Measurements from ENCODE around the gene TRIM50. TPM values are rescaled to one million over a fixed set of nuclear protein-coding genes. Genes with fewer than 3 reads are reported as not detected.
"Not testable (repeated sequence)": the region's sequence is repeated elsewhere in the genome, so short reads cannot be mapped to it uniquely, and the experiment has no call there.

Gene TRIM50
- total RNA-seq, 1 donor from 2014 or later = not detected

DNA sequence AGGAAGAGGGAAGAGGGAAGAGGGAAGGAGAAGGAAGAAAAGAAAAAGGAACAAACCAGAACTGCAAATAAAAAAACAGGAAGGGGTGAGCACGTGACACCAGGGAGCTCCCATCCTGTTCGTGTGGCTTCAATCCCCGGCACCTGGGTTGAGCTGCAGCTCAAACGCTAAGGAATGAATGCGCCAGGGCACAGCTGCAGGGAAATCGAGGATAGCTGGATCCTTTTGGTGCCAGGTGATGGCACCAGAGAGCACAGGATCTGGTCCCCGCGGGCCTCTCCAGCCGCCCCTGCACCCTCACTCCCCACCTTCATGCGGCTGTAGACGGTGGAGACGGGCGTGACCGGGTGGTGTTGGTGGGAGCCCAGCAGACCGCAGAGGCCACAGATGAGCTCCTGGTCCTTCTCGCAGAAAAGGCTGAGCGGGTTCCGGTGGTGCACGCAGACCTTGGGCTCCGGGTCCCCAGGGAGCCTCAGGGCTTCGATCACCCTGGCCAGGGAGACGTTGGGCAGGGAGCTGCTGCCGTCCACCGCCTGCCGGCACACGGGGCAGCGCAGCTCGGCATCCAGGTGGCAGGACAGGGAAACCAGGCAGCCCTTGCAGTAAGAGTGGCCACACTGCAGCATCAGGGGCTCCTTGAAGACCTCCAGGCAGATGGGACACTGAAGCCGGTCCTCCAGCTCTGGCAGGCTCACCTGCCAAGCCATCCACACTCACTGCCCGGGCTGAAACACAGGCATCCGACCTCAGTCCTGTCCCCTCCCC is 3.6 kb downstream of the TRIM50 start:
- H3K27ac ChIP-seq; H3K9me3 ChIP-seq; intact Hi-C loops (cut with DNase I); H3K27me3 ChIP-seq; H3K36me3 ChIP-seq; H3K4me1 ChIP-seq; DNase-seq (ENCODE audit: low spot score in 2 of 2): not testable (repeated sequence)
- H3K4me3 ChIP-seq = peak overlapping the region; percentile 6 to 22
- TF ChIP-seq CTCF (IDR thresholded peaks at IDR 0.05) = peak in 1 of 3 experiments; percentile 33

DNA sequence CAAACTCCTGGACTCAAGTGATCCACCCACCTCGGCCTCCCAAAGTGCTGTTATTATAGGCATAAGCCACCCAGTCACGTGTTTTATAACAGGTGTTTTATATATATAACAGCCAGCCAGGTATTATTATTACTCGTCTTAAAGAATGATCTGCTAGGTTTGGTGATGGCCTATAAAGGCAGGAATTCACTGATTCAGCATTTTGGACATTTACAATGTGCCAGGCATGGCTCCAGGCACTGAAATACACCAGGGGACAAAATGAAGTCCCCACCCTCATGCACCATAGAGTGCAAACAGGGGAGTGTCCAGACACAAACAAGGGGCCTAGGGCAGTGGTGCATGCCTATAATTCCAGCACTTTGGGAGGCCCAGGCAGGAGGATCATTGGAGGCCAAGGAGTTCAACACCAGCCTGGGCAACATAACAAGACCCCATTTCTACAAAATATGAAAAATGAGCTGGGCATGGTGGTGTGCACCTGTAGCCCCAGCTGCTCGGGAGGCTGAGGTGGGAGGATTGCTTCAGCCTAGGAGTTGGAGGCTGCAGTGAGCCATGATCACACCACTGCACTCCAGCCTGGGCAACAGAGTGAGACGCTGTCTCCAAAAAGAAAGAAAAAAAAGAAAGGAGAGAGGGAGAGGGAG is 4.3 kb downstream of the TRIM50 start:
- DNase-seq (ENCODE audit: low spot score in 2 of 2); intact Hi-C loops (cut with DNase I); H3K27me3 ChIP-seq; H3K4me1 ChIP-seq; H3K9me3 ChIP-seq; H3K36me3 ChIP-seq; H3K27ac ChIP-seq: not testable (repeated sequence)
- H3K4me3 ChIP-seq = peak overlapping the region in 1 of 2 donors; percentile 6

DNA sequence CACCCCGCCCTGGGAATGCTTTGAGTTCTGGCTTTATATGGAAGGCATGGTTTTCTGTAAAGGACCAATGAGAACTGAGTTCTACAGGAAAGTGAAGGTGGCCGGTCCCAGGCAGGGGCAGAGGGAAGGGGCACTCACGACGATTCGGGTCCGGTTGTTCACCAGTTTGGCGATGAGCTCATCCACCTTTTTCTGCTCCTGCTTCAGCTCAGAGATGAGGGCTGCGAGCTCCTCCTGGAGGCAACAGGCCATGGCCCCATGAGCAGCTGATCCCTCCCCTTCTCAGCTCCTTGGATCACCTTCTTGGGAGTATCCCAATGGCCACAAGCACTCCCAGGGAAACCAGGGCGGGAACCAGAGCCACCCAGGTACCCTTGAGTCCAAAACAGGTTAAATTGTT is 7.9 kb downstream of the TRIM50 start:
- H3K27me3 ChIP-seq; H3K27ac ChIP-seq; DNase-seq (ENCODE audit: low spot score in 2 of 2); H3K4me3 ChIP-seq; intact Hi-C loops (cut with DNase I); H3K4me1 ChIP-seq; H3K9me3 ChIP-seq; H3K36me3 ChIP-seq: not testable (repeated sequence)

DNA sequence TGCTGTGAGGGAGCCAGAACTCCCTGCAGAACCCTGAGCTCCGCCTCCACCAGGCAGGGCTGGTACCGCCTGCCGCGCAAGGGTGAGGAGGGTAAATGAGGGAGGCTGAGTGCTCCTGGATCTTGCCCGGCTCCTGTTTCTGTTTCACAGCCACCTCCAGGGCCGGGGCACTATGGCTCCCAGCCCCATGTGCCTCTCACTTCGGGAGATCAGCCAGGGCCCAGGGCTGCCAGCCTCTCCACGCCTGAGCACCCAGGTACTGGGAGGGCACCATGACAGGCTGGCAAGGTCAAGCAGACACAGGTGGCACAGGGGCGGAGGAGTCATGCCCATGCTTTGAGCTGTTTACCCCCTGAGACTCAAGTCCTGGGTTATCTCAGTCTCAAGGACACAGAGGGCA is 8.3 kb downstream of the TRIM50 start:
- H3K9me3 ChIP-seq; H3K36me3 ChIP-seq; DNase-seq (ENCODE audit: low spot score in 2 of 2); H3K27me3 ChIP-seq; H3K27ac ChIP-seq; H3K4me3 ChIP-seq; H3K4me1 ChIP-seq; intact Hi-C loops (cut with DNase I): not testable (repeated sequence)

DNA sequence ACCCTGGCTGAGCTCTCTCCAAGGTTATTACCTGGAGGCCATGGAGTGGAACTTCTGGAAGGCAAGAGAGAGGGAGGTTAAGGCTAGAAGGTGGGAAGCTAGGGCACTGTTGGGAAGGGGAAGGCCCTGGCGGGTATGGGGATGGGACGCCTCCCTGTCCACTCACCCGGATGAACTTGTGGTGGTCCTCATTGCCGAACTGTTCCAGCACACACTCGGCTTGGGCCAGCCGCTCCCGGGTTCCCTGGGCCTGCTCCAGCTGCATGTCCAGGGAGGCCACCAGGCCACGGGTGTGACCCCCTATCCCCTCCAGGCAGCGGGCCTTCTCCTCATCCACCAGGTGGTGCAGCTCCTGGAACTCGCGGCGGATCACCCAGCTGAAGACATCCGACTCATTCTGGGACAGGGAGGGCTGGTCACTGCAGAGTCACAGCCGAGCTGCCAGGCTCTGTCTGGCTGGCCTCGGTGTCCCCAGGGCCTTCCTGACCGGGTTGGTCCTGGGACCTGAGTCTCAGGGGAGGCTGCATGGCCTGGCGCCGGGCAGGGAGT is 9.2 kb downstream of the TRIM50 start:
- H3K4me1 ChIP-seq; H3K36me3 ChIP-seq; H3K4me3 ChIP-seq; H3K27me3 ChIP-seq; intact Hi-C loops (cut with DNase I); H3K9me3 ChIP-seq; H3K27ac ChIP-seq; DNase-seq (ENCODE audit: low spot score in 2 of 2): not testable (repeated sequence)

- DNase-seq (ENCODE audit: low spot score in 2 of 2) = no peak
- no peaks in the 10 kb centered on the region for H3K27me3 ChIP-seq
- no peaks in the 10 kb centered on the region for H3K36me3 ChIP-seq
- no peaks in the 10 kb centered on the region for H3K4me1 ChIP-seq
- no peaks in the 10 kb centered on the region for H3K9me3 ChIP-seq
- no peak overlapping the region for H3K27ac ChIP-seq
- intact Hi-C loops (cut with DNase I) = no loop called here
- H3K4me3 ChIP-seq = no peak overlapping the region
- no peak for TF ChIP-seq CTCF (IDR thresholded peaks at IDR 0.05)
Observed at GRCh38 chr7:73316521-73316920, 11.4 kb downstream of the TRIM50 start.

DNA sequence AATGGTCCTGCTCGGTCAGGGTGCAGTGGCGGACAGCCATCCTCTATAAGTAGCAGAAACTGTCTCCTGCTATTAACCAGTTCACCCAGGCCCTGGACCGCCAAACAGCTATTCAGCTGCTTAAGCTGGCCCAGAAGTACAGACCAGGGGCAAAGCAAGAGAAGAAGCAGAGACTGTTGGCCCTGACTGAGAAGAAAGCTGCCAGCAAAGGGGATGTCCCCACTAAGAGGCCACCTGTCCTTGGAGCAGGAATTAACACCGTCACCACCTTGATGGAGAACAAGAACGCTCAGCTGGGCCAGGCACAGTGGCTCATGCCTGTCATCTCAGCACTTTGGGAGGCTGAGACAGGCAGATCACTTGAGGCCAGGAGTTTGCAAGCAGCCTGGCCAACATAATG is 13.6 kb downstream of the TRIM50 start:
- Histone ChIP-seq H3K4me1 (peaks cover 0 to under 1% of the 10 kb centered on the region in 2 donors), H3K9me3 (no peaks in the 10 kb centered on the region), H3K27ac (no peak overlapping the region), H3K27me3 (no peaks in the 10 kb centered on the region), H3K36me3 (no peaks in the 10 kb centered on the region), H3K4me3 (no peak overlapping the region)
- DNase-seq (ENCODE audit: low spot score in 2 of 2) = no peak
- intact Hi-C loops (cut with DNase I) = no loop called here
- TF ChIP-seq CTCF (IDR thresholded peaks at IDR 0.05) = no peak
